HG03378 (cell line): ENCODE data around the gene GABARAPL2.

Source experiments
- ATAC-seq: cut with Tn5 transposase; IDR thresholded peaks from one replicate; pipeline ENCODE4 v1.9.1; 2021; ENCODE audit warnings: mild to moderate bottlenecking, moderate library complexity; ENCODE audit not compliant: unreplicated experiment

GABARAPL2 gene

GRCh38 chr16:75552951-75553350 lies 13.2 kb upstream of the GABARAPL2 start:
- no peak for ATAC-seq

- peak; percentile 36 for ATAC-seq
These were observed 10.9 kb upstream of the GABARAPL2 start for GRCh38 chr16:75555213-75555706.

- ATAC-seq, result peak; percentile 94
These were observed 10.3 kb upstream of the GABARAPL2 start, which contains the start of gene TMEM231 for GRCh38 chr16:75555707-75556430. TSS of gene TMEM231 (minus strand) at chr16:75556252. CDS start at chr16:75556209, 43 bp downstream.

- ATAC-seq, result no peak
These were observed 9.7 kb upstream of the GABARAPL2 start for GRCh38 chr16:75556431-75556950.

GRCh38 chr16:75558846-75559401 lies 7.3 kb upstream of the GABARAPL2 start:
- ATAC-seq, result no peak

- ATAC-seq, result no peak
These were observed 6.4 kb upstream of the GABARAPL2 start for GRCh38 chr16:75559564-75560372.

- ATAC-seq, result no peak
These were observed 539 bp upstream of the GABARAPL2 start for GRCh38 chr16:75565640-75566039.

- no peak for ATAC-seq
These were observed 628 bp downstream of the GABARAPL2 start for GRCh38 chr16:75566758-75567255.

- ATAC-seq, result no peak
These were observed 1.7 kb downstream of the GABARAPL2 start for GRCh38 chr16:75567911-75568310.

- peak; percentile 31 for ATAC-seq
These were observed 4.4 kb downstream of the GABARAPL2 start for GRCh38 chr16:75570396-75571065.

GRCh38 chr16:75572864-75573542 lies 6.8 kb downstream of the GABARAPL2 start:
- ATAC-seq, result no peak

GRCh38 chr16:75573955-75574354 lies 7.8 kb downstream of the GABARAPL2 start:
- no peak for ATAC-seq

GRCh38 chr16:75575958-75576357 lies 9.8 kb downstream of the GABARAPL2 start:
- no peak for ATAC-seq

- peak; percentile 69 for ATAC-seq
These were observed 10.2 kb downstream of the GABARAPL2 start for GRCh38 chr16:75576384-75576811.

GRCh38 chr16:75578212-75578611 lies 12.0 kb downstream of the GABARAPL2 start:
- no peak for ATAC-seq

- no peak for ATAC-seq
These were observed 12.5 kb downstream of the GABARAPL2 start for GRCh38 chr16:75578725-75579124.

- ATAC-seq, result no peak
These were observed 13.2 kb downstream of the GABARAPL2 start for GRCh38 chr16:75579281-75579834.

GRCh38 chr16:75584108-75584507 lies 17.9 kb downstream of the GABARAPL2 start:
- ATAC-seq, result peak; percentile 60

GRCh38 chr16:75588716-75589115 lies 22.5 kb downstream of the GABARAPL2 start:
- no peak for ATAC-seq

- no peak for ATAC-seq
These were observed 23.1 kb downstream of the GABARAPL2 start for GRCh38 chr16:75589306-75589705.
